OCI-LY7 (cell line): Measurements from ENCODE around the gene NRN1L. TPM values are rescaled to one million over a fixed set of nuclear protein-coding genes. Genes with fewer than 3 reads are reported as not detected.

Experiments used
- BruUV-seq: library from RNA; stranded (reverse); fragments of 400-500 nt; replicated peaks from 2 replicates; lab custom pipeline; 2021; lab: Mats Ljungman, UMichigan
- CTCF ChIA-PET: fragments of 300-600 bp; sonication (Branson Sonifier 250); formaldehyde crosslinking; loops from one replicate; lab custom pipeline; 2022; ENCODE audit warnings: antibody characterized with exemption; ENCODE audit not compliant: unreplicated experiment; lab: Charles Lee
- POLR2A ChIA-PET: fragments of 300-600 bp; sonication (Branson Sonifier 250); formaldehyde crosslinking; loops from one replicate; lab custom pipeline; 2022; ENCODE audit warnings: antibody characterized with exemption; lab: Charles Lee
- DNase-seq: peaks from one replicate; pipeline ENCODE4 v3.0.0-alpha.2; 2015; ENCODE audit warnings: low spot score
- H2AFZ ChIP-seq: fragments of 200-600 bp; sonication (generic), shearing (Covaris generic); 2 replicates; pipeline ENCODE4 v1.6.1; 2014; ENCODE audit warnings: mild to moderate bottlenecking, antibody characterized with exemption, low read length, moderate library complexity
- H3K27ac ChIP-seq: fragments of 200-600 bp; sonication (generic); 2 replicates; pipeline ENCODE4 v1.5.1; 2014; ENCODE audit warnings: mixed run types, low read depth, mild to moderate bottlenecking, moderate library complexity, low read length, inconsistent platforms; ENCODE audit not compliant: poor library complexity, severe bottlenecking
- H3K36me3 ChIP-seq: fragments of 200-600 bp; sonication (generic); 2 replicates; pipeline ENCODE4 v1.6.1; 2014; ENCODE audit warnings: mild to moderate bottlenecking, antibody characterized with exemption, low read length, moderate library complexity, mixed read lengths; ENCODE audit not compliant: insufficient read depth
- H3K4me1 ChIP-seq: fragments of 200-600 bp; sonication (generic); 2 replicates; pipeline ENCODE4 v1.5.1; 2014; ENCODE audit warnings: mild to moderate bottlenecking, low read length; ENCODE audit not compliant: insufficient read depth, poor library complexity, severe bottlenecking
- H3K4me2 ChIP-seq: fragments of 200-600 bp; sonication (generic); 2 replicates; pipeline ENCODE4 v1.6.1; 2014; ENCODE audit warnings: mild to moderate bottlenecking, low read length
- H3K4me3 ChIP-seq: fragments of 200-600 bp; sonication (generic); 2 replicates; pipeline ENCODE4 v1.5.1; 2014; ENCODE audit warnings: mild to moderate bottlenecking, low read depth, low read length; ENCODE audit not compliant: poor library complexity, severe bottlenecking
- H3K79me2 ChIP-seq: fragments of 200-600 bp; sonication (generic); 2 replicates; pipeline ENCODE4 v1.6.1; 2016; ENCODE audit warnings: low read depth, mild to moderate bottlenecking, low read length, moderate library complexity, mixed read lengths; ENCODE audit not compliant: insufficient read depth
- H3K9me2 ChIP-seq: fragments of 200-600 bp; sonication (generic); 2 replicates; pipeline ENCODE4 v1.6.1; 2016; ENCODE audit warnings: mild to moderate bottlenecking, low read length, mixed read lengths; ENCODE audit not compliant: insufficient read depth
- H3K9me3 ChIP-seq: fragments of 200-600 bp; sonication (generic); 2 replicates; pipeline ENCODE4 v1.6.1; 2014; ENCODE audit warnings: mild to moderate bottlenecking, mixed run types, low read length, mixed read lengths
- H4K20me1 ChIP-seq: fragments of 200-600 bp; sonication (generic); 2 replicates; pipeline ENCODE4 v1.6.1; 2014; ENCODE audit warnings: mild to moderate bottlenecking, antibody characterized with exemption, low read length, moderate library complexity, mixed read lengths; ENCODE audit not compliant: insufficient read depth
- CTCF ChIP-seq: fragments of 200-600 bp; sonication (generic); conservative IDR thresholded peaks from 2 replicates; pipeline ENCODE4 v1.5.1; 2014; ENCODE audit warnings: mild to moderate bottlenecking, antibody characterized with exemption, low read length, moderate library complexity, mixed read lengths
- EZH2phosphoT487 ChIP-seq: fragments of 200-600 bp; sonication (generic); IDR thresholded peaks from 2 replicates; pipeline ENCODE4 v1.6.1; 2018; ENCODE audit warnings: low read depth, borderline replicate concordance, mild to moderate bottlenecking, mixed run types, antibody characterized with exemption, low read length, moderate library complexity, mixed read lengths
- intact Hi-C: fragments of 100-400 bp; cut with micrococcal nuclease; formaldehyde crosslinking; loops from one replicate; pipeline ENCODE4 v1.10.0; 2022; ENCODE audit not compliant: unreplicated experiment
- total RNA-seq, 2 experiments: library from RNA; depleted of rRNA in 1 of 2; stranded (reverse); fragments of >200 nt in 1 of 2; shearing (Covaris generic) in 1 of 2; gene quantifications; 2 replicates each; pipeline ENCODE4 v1.2.3, GENCODE V29; 2014 to 2022

The NRN1L gene
- total RNA-seq, 2 experiments from 2014 or later, result 0.66 to 0.80 TPM

DNA sequence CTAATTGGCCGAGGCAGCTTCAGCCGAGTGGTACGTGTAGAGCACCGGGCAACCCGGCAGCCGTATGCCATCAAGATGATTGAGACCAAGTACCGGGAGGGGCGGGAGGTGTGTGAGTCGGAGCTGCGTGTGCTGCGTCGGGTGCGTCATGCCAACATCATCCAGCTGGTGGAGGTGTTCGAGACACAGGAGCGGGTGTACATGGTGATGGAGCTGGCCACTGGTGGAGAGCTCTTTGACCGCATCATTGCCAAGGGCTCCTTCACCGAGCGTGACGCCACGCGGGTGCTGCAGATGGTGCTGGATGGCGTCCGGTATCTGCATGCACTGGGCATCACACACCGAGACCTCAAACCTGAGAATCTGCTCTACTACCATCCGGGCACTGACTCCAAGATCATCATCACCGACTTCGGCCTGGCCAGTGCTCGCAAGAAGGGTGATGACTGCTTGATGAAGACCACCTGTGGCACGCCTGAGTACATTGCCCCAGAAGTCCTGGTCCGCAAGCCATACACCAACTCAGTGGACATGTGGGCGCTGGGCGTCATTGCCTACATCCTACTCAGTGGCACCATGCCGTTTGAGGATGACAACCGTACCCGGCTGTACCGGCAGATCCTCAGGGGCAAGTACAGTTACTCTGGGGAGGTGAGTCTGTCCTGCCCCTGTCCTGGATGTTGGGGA lies 24.5 kb downstream of the NRN1L start:
- H2AFZ ChIP-seq, result no peak overlapping the region
- H3K79me2 ChIP-seq, result no peaks in the 10 kb centered on the region
- BruUV-seq, result TSS peak; percentile 53
- ChIA-PET CTCF (no interaction called here), POLR2A (no interaction called here)
- no peak overlapping the region for H3K4me2 ChIP-seq
- peaks cover 12% of the 10 kb centered on the region; the same call in 1 of the 2 replicates for H3K36me3 ChIP-seq
- no peak overlapping the region for H3K27ac ChIP-seq
- no peak overlapping the region for H3K4me3 ChIP-seq
- H3K9me2 ChIP-seq, result no peaks in the 10 kb centered on the region
- intact Hi-C loops, result no loop called here
- H3K9me3 ChIP-seq, result no peaks in the 10 kb centered on the region
- H3K4me1 ChIP-seq, result peaks cover 5% of the 10 kb centered on the region
- no peak for DNase-seq
- TF ChIP-seq CTCF (no peak), EZH2phosphoT487 (no peak)
- H4K20me1 ChIP-seq, result no peaks in the 10 kb centered on the region

DNA sequence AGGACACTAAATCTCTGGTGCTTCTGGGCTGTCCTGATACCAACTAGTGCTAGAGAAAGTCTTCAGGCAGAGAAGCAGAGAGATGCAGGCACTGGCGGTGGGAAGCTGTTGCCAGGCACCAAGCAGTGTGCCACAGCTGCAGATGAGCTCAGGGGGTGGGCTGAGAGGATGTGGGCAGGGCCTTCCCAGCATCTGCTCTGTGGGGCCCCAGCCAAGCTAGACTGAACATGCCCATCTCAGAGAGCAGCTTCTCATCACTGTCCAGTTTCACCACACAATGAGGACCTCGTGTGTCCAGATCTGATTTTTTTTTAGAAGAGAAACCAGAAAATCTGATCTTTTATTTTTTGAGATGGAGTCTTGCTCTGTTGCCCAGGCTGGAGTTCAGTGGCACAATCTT lies 25.5 kb downstream of the NRN1L start:
- POLR2A ChIA-PET, result no interaction called here
- no TSS peak for BruUV-seq
- H3K36me3 ChIP-seq, result peaks cover 12% of the 10 kb centered on the region; the same call in 1 of the 2 replicates
- TF ChIP-seq CTCF (no peak), EZH2phosphoT487 (no peak)
- intact Hi-C loops, result no loop called here
- no peaks in the 10 kb centered on the region for H3K79me2 ChIP-seq
- no peaks in the 10 kb centered on the region for H3K9me2 ChIP-seq
- CTCF ChIA-PET, result no interaction called here
- no peaks in the 10 kb centered on the region for H3K9me3 ChIP-seq
- H3K4me1 ChIP-seq, result peaks cover 5% of the 10 kb centered on the region
- H3K4me2 ChIP-seq, result no peak overlapping the region
- H3K4me3 ChIP-seq, result no peak overlapping the region
- peak; percentile 50 for DNase-seq
- no peaks in the 10 kb centered on the region for H4K20me1 ChIP-seq
- no peak overlapping the region for H3K27ac ChIP-seq
- no peak overlapping the region for H2AFZ ChIP-seq

DNA sequence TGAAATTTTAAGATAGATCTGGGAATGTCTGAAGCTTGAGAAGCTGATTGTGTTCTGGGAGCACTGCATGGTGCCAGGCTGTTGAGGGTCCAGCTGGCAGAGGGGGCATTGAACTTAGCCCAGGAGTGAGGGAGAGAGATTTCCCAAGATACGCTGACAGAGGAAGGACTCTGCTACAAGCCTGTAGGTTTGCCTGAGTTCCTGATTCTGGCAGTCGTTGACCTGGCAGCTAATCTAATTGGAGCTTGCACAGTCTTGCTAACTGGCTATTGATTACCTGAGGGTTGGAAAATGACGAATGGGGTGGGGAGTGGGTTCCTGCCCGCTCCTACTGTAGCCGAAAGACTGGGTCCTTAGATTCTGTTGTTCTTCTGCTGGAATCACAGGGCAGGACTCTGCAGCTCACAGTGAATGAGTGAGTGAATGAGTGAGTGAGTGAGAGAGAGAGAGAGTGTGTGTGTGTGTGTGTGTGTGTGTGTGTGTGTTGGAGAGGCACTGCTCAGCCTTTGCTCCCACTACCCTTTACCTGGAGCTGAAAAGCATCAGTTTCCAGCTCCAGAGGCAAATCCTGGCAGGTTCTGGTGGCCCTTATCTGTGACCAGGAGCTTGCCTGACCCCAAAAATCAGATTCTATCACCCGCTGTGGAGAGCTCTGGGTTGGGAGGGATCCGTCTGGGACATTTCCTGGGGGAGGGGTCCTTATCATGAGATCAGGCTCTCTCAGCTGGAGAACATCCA lies 30.2 kb downstream of the NRN1L start:
- intact Hi-C loops, result no loop called here

More for the DNA sequence above, 30.2 kb downstream of the NRN1L start:
- no peak for DNase-seq
- Histone ChIP-seq H3K9me2 (no peaks in the 10 kb centered on the region), H3K4me2 (no peak overlapping the region), H3K4me3 (no peak overlapping the region), H2AFZ (no peak overlapping the region), H3K36me3 (peaks cover 9% of the 10 kb centered on the region; the same call in 1 of the 2 replicates), H3K4me1 (peaks cover 2% of the 10 kb centered on the region), H4K20me1 (no peaks in the 10 kb centered on the region), H3K9me3 (no peaks in the 10 kb centered on the region), H3K27ac (no peak overlapping the region), H3K79me2 (no peaks in the 10 kb centered on the region)
- ChIA-PET CTCF (no interaction called here), POLR2A (no interaction called here)
- BruUV-seq, result no TSS peak
- TF ChIP-seq CTCF (no peak), EZH2phosphoT487 (no peak)
